BLaER1 (cell line): ENCODE results near the gene CNR1.

ENCODE experiments used
- H3K27ac ChIP-seq: shearing (Covaris generic); formaldehyde crosslinking; 2 replicates; pipeline ENCODE4 v1.8.1; 2022
- H3K27me3 ChIP-seq: shearing (Covaris generic); formaldehyde crosslinking; 2 replicates; pipeline ENCODE4 v1.8.1; 2022
- H3K36me3 ChIP-seq: shearing (Covaris generic); formaldehyde crosslinking; 2 replicates; pipeline ENCODE4 v1.8.1; 2022
- H3K4me1 ChIP-seq: shearing (Covaris generic); formaldehyde crosslinking; 2 replicates; pipeline ENCODE4 v1.8.1; 2022
- H3K4me2 ChIP-seq: shearing (Covaris generic); formaldehyde crosslinking; 2 replicates; pipeline ENCODE4 v1.8.1; 2022
- H3K4me3 ChIP-seq: shearing (Covaris generic); formaldehyde crosslinking; 2 replicates; pipeline ENCODE4 v1.8.1; 2022
- H3K9ac ChIP-seq: shearing (Covaris generic); formaldehyde crosslinking; 2 replicates; pipeline ENCODE4 v1.8.1; 2022
- H3K9me3 ChIP-seq: shearing (Covaris generic); formaldehyde crosslinking; 2 replicates; pipeline ENCODE4 v1.8.1; 2022
- H4K20me1 ChIP-seq: shearing (Covaris generic); formaldehyde crosslinking; 2 replicates; pipeline ENCODE4 v1.8.1; 2022
- Cebpa-rat ChIP-seq: shearing (Covaris generic); IDR thresholded peaks from 2 replicates; pipeline ENCODE4 v1.8.1; 2022

Gene CNR1

DNA sequence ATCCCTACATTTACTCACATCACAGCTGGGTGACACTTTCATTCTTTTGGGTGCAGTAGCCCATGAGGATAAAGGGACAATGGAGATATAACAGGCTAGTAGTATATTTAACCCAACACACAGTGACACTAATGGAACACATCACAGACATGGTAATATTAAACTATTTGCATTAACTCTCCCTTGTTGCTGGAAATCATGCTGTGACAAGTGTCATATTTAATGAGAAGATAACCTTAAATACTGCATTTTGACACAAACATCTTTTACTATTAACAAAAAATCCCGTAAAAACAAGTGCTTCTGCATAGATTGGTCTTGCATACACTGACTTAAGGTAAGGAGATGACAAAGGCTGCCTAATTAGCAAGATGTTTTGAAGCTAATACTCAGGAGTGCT lies 45.5 kb downstream of the CNR1 start:
- TF ChIP-seq Cebpa-rat, result no peak
- Histone ChIP-seq H3K9me3 (peaks cover 12% of the 10 kb centered on the region; the same call in 1 of the 2 replicates), H3K4me2 (no peak overlapping the region)

DNA sequence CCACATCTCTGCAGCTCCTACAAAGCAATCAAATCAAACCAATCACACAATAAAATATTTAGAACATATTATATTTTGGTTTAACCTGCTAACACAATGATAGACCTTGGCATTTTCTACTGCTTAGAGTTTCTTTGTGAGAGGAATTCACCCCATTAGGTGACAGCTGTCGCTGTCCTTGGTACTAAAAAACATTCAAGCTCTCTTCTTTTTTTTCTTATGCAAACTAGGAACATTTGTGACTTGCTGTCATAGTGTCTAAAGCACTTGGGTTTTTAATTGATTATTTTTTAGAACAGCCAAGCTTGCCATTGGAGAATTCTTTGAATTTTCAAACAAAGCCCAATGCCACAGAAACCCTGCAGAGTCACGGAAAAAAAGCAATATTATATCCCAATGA lies 46.4 kb downstream of the CNR1 start:
- Histone ChIP-seq H3K27ac (no peak overlapping the region), H3K4me3 (no peak overlapping the region), H3K9me3 (peaks cover 4% of the 10 kb centered on the region; the same call in 1 of the 2 replicates), H3K4me1 (no peaks in the 10 kb centered on the region), H3K27me3 (no peaks in the 10 kb centered on the region), H3K4me2 (no peak overlapping the region), H3K36me3 (no peaks in the 10 kb centered on the region), H3K9ac (no peak overlapping the region), H4K20me1 (no peaks in the 10 kb centered on the region)
- TF ChIP-seq Cebpa-rat, result no peak

More for the DNA sequence above, 45.5 kb downstream of the CNR1 start:
- Histone ChIP-seq H3K9ac (no peak overlapping the region), H3K36me3 (no peaks in the 10 kb centered on the region), H3K4me3 (no peak overlapping the region), H4K20me1 (no peaks in the 10 kb centered on the region), H3K27me3 (no peaks in the 10 kb centered on the region), H3K27ac (no peak overlapping the region), H3K4me1 (no peaks in the 10 kb centered on the region)

DNA sequence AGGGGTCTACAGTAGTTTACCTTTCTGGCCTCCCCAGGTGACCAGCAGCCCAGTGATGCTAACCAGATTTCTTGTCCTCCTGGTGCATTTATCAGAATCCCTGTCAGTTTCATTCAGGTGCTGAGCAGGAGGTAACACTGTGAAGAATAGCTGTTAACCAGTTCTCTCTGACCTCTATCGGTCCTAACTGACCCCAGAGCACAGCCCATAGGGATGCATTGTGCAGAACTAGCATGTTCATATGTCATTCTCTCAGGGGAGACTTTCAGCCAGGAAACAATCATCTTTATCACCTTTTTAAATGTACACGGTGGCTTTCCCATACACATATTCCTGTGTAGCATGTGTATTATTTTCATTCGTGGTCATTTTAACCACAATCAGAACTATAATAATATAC lies 49.9 kb downstream of the CNR1 start:
- no peak overlapping the region for H3K9ac ChIP-seq
- TF ChIP-seq Cebpa-rat, result no peak
- H3K9me3 ChIP-seq, result no peaks in the 10 kb centered on the region
- no peak overlapping the region for H3K27ac ChIP-seq
- H3K27me3 ChIP-seq, result no peaks in the 10 kb centered on the region
- no peaks in the 10 kb centered on the region for H3K4me1 ChIP-seq
- no peak overlapping the region for H3K4me3 ChIP-seq
- no peak overlapping the region for H3K4me2 ChIP-seq
- H3K36me3 ChIP-seq, result no peaks in the 10 kb centered on the region
- no peaks in the 10 kb centered on the region for H4K20me1 ChIP-seq

DNA sequence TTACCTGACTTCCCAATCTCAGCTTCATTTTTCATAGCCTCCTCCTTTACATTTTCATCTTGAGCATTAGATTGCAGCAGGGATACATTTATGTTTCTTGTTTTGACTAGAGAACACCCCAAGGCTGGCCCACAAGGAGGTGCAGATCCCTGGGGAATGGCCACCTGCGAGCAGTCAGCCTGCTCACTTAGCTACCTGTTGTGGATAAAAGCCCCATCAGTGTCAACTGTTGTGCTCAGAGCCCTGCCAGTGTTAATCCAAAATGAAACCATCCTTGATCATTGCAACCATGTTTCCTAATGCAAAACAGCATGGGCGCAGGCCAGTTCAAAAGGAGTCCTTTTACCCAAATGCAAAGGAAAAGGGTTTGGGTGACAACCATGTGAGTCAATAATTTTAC lies 50.8 kb downstream of the CNR1 start:
- no peak overlapping the region for H3K9ac ChIP-seq
- H3K27ac ChIP-seq, result no peak overlapping the region
- TF ChIP-seq Cebpa-rat, result no peak
- no peaks in the 10 kb centered on the region for H3K36me3 ChIP-seq
- no peak overlapping the region for H3K4me2 ChIP-seq
- no peaks in the 10 kb centered on the region for H3K9me3 ChIP-seq
- no peaks in the 10 kb centered on the region for H3K4me1 ChIP-seq
- no peaks in the 10 kb centered on the region for H3K27me3 ChIP-seq
- H4K20me1 ChIP-seq, result no peaks in the 10 kb centered on the region
- H3K4me3 ChIP-seq, result no peak overlapping the region

DNA sequence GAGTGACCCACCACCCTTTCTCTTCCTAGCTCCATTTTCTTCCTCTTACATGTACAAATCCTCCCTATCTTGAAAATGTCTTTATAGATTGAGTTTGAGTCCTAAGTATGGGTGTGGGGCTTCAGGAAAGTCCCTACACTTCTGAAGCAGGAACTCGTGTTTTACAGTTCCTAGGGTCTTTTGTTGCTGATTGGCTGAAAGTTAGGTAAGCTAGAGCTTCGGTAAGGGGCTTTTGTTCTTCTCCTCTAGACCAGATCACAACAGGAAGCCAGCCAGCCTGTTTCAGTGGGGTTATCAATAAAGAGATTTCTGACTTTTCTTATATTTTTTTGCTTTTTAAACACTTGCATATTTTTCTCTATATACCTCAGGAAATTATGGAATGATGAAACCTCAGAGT lies 51.3 kb downstream of the CNR1 start:
- no peak overlapping the region for H3K9ac ChIP-seq
- H3K4me2 ChIP-seq, result no peak overlapping the region
- H3K9me3 ChIP-seq, result no peaks in the 10 kb centered on the region
- no peak for TF ChIP-seq Cebpa-rat
- H3K4me3 ChIP-seq, result no peak overlapping the region
- H3K36me3 ChIP-seq, result no peaks in the 10 kb centered on the region
- H3K27me3 ChIP-seq, result no peaks in the 10 kb centered on the region
- H3K27ac ChIP-seq, result no peak overlapping the region
- H4K20me1 ChIP-seq, result no peaks in the 10 kb centered on the region
- H3K4me1 ChIP-seq, result no peaks in the 10 kb centered on the region

DNA sequence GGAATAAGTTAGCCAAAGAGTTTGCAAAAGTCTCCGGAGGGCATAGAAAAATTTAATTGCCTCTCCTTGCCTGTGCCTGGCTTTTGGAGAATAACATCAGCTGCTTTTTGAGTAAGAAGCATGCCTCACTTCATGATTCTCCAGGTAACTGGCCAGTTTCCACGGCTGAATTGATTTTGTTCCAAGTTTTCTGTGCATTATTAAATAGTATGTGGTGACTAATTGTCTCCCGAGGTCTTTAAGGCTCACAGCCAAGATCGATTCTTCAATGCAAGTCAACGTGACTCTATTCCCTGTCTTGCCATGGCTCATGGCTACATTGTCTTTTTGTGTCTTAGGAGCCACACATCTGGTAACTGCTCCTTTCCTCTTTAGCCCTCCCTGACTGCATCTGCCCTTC lies 54.2 kb downstream of the CNR1 start:
- H3K9ac ChIP-seq, result no peak overlapping the region
- no peak overlapping the region for H3K27ac ChIP-seq
- H3K4me3 ChIP-seq, result no peak overlapping the region
- no peaks in the 10 kb centered on the region for H3K36me3 ChIP-seq
- no peak for TF ChIP-seq Cebpa-rat
- H3K4me2 ChIP-seq, result no peak overlapping the region
- no peaks in the 10 kb centered on the region for H3K9me3 ChIP-seq
- no peaks in the 10 kb centered on the region for H3K4me1 ChIP-seq
- no peaks in the 10 kb centered on the region for H3K27me3 ChIP-seq
- no peaks in the 10 kb centered on the region for H4K20me1 ChIP-seq

DNA sequence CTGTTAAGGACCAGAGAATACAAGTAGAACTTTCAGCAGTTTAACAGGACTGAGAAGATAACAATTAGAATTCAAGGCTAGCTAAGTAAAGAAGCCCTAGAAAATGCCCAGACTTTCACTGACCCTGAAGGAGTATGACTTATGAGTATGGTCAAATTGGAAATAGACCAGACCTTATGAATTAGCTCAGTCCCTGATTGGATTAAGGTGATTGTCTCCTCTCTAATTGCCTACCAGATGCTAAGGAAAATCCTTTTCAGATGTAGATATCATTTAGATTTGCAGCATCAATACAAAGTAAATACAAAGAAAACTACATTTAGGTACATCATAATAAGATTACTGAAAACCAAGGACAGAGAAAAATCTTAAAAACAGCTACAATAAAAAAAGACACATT lies 58.9 kb downstream of the CNR1 start:
- no peaks in the 10 kb centered on the region for H3K9me3 ChIP-seq

DNA sequence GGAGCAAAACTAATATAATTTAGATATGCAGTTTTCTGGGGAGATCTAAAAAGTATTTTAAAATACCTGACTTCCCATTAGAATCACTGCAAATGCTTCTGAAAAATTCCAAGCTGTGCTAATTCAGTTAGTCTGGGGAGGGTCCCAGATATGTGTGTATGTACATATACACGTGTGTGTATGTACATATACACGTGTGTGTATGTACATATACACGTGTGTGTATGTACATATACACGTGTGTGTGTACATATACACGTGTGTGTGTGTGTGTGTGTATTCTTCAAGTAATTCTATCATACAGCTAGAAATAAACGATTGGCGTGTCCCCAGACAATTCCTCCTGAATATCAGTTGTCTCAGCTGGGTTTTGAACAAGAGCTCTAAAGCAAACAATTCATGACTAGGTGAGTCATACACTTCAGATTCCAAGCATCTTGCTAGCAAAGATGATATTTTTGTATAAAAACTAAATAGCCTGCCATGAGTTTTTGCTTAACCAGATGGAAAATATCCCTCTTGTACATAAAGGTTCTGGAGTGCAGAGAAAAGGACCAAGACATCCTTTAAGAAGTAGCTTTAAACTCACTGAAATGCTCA lies 60.3 kb downstream of the CNR1 start:
- no peak for TF ChIP-seq Cebpa-rat
- Histone ChIP-seq H3K4me1 (no peaks in the 10 kb centered on the region), H3K9me3 (no peaks in the 10 kb centered on the region), H4K20me1 (no peaks in the 10 kb centered on the region), H3K27ac (no peak overlapping the region), H3K36me3 (no peaks in the 10 kb centered on the region), H3K27me3 (no peaks in the 10 kb centered on the region), H3K4me3 (no peak overlapping the region), H3K4me2 (no peak overlapping the region), H3K9ac (no peak overlapping the region)

More for the DNA sequence above, 58.9 kb downstream of the CNR1 start:
- H3K4me3 ChIP-seq, result no peak overlapping the region
- H3K27ac ChIP-seq, result no peak overlapping the region
- no peaks in the 10 kb centered on the region for H3K4me1 ChIP-seq
- no peaks in the 10 kb centered on the region for H3K27me3 ChIP-seq
- no peaks in the 10 kb centered on the region for H3K36me3 ChIP-seq
- no peak for TF ChIP-seq Cebpa-rat
- H3K9ac ChIP-seq, result no peak overlapping the region
- no peak overlapping the region for H3K4me2 ChIP-seq
- no peaks in the 10 kb centered on the region for H4K20me1 ChIP-seq
